HG02943 (cell line): Measurements from ENCODE around the gene IMMP2L.

Source experiments
- ATAC-seq: cut with Tn5 transposase; IDR thresholded peaks from one replicate; pipeline ENCODE4 v1.9.1; 2021; ENCODE audit warnings: mild to moderate bottlenecking, low read depth, moderate library complexity; ENCODE audit not compliant: unreplicated experiment

IMMP2L gene

DNA sequence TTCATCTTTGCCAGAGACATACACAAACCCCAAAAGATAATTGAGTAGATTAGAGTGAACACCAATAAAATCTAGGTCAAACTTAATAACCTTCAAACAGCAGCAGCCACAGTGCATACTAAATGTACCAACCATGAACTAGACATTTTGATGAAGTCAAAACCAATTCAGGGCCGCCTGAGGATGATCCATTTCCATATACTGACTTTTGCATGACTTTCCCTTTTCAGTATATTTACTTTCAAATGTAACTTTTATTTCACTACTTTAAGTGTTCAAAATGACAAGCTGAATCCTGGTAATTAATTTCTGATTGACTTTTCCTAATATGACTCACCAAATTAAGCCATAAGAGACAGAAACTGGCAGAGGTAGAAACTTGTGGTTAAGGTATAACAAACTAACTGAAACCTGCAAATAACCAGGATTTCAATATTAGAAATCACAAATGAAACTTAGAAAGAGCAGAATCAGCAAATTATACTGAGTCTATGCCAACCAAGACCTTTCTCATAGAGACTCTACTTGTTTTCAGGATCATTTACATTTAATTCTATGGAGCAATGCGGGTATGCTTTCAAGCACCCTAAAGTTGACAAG is 643.2 kb downstream of the IMMP2L start:
- peak; percentile 82 for ATAC-seq

DNA sequence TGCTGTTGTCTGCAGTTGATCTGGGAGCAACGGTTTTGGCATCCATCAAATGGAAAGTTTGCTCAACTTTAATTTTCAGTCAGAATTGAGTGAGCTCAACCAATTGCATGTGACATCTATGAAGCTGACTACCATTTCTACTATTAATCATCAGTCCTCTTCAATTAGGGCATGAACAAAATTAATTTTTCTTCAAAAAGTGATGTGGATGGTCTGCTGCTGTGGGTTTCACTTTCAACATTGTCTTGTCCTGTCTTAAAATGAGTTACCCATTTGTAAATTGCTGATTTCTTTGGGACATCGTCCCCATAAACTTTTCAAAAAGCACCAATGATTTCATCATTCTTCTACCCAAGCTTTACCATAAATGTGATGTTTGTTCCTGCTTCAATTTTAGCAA is 648.0 kb downstream of the IMMP2L start:
- no peak for ATAC-seq

DNA sequence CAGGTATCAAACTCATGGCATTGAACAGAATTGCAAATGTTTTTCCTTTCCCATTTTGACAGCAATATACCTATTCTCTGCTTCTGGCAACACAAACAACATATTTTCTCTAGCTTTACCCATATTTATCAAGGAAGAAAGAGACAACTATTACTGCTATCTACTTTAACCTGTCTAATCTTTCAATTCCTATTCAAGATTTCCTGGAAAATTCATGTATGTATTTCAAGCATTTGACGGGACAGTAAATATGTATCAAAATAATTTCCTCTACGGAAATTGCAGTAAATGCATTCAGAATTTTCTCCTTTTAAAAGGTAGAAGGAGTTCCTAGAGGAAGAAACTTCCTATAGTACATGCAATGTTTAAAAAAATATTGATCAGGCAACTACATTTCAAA is 650.7 kb downstream of the IMMP2L start:
- no peak for ATAC-seq

DNA sequence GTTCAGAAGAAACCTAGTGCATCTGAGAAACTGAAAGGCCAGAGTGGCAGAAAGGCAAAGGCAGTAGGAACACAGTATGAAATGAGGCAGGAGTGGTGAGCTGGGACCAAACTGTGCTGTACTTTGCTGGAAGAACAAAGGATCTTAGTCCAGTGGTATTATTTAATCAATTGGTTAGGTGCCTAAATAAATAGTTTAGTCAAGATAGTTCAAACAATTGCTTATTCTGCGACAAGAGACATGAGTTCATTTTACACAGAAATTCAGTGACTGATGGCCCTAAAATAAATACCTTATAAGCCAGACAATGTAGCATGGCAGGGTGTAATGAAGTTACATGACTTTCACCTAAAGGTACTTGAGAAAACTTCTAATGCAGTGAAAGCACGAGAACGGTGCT is 653.2 kb downstream of the IMMP2L start:
- ATAC-seq = no peak

DNA sequence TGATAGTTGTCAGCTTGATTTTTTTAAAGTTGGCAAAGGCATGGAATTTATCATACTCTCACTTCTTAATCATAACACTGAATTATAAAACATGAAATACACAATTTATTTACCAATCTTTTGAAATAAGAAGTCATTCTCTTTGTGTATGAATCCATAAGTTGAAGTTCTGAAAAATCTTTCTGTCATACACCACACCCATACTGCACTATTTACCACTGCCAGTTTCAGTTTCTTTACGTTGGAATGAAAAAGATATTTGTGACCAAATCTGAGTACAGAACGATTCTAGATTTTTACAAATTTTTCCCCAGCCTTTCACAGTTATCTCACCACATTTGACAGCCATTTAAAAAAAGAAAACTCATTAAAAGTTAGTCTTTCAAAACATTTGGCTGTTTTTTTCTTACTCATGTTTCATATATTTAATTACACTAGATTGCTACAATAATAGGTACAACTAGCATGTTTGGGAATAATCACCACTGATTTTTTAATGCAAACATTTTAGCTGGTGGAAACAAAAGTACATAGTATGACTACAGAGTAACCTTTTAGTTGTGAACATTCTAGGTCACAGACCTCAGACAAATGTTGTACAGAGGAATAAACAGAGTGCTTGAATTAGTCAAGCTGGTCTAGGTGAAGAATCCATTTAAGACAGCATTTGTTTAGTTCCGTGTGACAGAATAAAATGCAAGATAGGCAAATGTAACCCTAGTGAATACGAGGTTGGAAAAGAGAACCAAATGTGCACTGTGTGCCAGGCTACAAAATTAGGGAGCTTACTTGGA is 656.3 kb downstream of the IMMP2L start:
- no peak for ATAC-seq

DNA sequence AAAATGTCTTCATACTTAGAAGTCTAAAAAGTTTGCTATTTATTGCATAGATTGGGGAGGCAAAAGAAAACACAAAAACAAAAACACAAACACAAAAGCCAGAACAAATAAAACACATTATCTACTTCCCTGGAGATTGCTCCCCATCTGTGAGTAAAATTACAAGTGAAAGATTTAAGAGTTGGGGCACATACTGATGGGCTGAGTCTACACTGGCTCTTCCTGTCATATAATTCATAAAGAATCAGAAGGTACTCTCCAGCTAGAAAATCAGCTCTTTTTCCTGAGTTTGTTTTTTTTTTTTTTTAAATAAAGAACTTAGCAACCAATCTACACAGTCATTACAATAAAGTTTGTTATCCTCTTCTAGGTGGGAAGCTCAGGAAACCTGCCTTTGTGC is 663.8 kb downstream of the IMMP2L start:
- no peak for ATAC-seq

DNA sequence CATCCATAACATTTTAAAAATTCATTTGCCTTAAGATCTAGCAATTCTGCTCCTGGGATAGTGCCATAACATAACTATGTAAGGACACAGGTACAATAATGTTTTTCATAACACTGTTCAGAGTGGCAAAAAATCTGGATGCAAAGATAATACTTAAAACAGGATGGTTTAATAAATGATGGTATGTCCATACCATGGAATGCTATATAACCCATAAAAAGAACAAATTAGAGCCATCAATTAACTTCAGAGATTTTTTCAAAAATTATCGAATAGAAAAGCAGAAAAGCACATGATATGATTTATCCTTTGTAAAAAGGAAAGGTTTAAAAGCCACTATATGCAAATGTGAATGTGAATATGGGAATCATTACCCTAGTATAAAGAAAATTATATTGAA is 664.8 kb downstream of the IMMP2L start:
- no peak for ATAC-seq

DNA sequence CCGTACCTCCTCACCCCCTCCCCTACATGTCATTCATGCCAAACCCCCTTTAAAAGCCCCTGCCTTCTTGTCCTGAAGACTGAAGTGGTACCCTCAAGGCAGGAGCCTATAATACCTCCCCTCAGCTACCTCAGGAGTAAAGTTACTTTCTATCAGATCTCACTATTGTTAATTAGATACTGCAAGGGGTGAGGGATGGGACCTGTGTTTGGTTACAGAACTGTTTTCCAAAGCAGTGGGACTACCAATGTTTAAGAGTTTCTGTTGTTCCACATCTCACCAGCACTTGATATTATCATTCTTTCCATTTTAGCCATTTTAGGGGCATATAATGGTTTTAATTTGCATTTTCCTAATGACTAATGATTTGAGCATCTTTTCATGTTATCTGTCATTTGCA is 668.2 kb downstream of the IMMP2L start:
- no peak for ATAC-seq

DNA sequence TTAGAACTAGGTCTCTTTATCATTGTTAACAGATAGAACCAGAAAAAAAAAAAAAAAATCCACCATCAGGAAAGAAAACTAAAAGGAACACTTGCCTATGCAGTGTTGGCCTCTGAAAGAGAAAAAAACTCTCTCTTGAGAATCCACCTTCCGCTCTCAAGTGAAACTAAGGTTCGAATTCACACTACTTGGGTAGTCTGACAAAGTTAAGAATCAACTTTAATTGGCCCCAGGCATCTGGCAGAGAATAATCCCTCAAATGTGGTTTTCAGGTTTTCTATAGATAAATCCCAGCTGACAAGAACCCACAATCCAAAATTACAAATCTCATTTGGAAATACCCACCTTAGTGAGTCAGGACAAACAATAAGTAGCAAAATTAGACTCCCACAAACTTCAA is 671.1 kb downstream of the IMMP2L start:
- ATAC-seq = no peak

DNA sequence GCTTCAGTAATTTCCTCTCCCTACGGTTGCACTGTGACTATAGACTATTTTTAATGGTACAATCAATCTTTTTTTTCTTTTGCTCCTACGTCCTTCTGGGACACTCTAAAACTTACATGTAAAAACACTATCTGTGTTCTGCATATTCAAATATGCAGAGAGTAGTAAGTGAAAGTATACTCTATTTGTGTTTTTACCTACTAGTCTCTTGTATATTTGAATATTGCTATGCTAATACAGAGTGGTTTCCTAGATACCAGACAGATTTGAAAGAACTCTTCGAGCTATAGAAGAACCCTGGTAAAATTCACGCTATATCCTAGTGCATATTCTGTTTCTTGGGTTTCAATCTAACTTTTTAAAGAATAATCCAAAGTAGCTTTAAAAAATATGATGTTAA is 672.2 kb downstream of the IMMP2L start:
- no peak for ATAC-seq

DNA sequence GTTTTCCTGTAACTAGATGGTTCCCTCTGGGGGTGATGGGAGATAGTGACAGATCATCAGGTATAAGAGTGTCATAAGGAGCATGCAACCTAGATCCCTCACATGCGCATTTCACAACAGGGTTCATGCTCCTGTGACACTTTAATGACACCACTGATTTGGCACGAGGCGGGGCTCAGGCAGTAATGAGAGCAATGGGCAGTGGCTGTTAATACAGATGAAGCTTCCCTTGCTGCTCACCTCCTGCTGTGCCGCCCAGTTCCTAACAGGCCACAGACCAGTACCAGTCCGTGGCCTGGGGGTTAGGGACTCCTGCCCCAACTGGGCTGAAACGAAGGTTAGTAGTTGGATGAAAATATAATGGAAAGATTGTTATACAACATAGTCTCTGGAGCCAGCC is 673.0 kb downstream of the IMMP2L start:
- ATAC-seq = no peak

DNA sequence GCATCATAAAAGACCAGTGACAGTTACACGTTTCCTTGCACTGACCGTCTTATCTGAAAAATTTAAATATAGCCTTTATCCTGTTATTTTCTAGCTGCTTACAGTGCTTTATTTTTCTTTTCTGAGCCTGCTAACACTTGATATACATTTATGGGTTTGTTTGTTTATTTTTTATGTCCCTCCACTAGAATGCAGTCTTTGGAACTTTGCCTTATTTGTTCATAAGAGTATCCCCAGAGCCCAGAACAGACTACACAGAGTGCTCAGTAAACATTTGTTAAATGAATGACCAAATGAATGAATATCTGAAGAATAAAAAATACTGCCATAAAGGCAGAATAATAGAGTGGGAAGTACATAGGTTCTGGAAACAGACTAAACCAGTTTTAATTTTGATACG is 673.7 kb downstream of the IMMP2L start:
- no peak for ATAC-seq

DNA sequence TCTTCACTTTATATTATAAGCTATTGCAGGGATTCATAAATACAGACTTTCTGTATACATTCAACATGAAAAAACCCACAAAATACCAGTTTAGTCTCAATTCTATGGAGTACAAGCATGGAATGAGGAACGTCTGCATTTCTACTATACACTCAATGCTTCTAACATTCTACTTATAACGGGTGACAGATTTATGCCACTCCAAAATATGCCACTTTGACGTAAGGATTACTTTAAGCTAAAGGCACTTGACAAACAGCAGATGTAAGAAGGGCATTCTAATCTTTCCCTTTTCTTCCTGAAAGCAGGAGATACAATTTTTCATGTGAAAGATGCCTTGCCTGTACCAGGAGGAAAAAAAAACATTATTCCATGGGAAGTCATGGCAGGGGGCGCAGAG is 676.8 kb downstream of the IMMP2L start:
- no peak for ATAC-seq

DNA sequence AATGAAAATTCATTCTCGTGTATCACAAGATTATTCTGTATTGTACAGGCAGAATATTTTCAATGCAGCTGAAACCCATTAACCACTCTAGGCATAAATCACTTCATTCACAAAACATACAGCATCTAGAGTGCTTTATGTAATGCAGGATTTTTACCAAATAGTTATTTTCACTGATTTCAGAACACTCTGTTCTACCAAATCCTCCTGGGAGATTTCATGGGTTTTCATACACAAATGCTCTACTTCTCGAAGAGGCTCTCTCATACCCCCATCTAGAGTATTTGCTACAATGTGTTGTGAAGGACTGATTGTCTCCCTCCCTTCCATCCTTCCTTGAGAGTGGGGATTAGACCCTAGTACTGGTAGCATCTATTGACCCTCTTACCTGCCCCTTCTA is 680.6 kb downstream of the IMMP2L start:
- ATAC-seq = no peak

DNA sequence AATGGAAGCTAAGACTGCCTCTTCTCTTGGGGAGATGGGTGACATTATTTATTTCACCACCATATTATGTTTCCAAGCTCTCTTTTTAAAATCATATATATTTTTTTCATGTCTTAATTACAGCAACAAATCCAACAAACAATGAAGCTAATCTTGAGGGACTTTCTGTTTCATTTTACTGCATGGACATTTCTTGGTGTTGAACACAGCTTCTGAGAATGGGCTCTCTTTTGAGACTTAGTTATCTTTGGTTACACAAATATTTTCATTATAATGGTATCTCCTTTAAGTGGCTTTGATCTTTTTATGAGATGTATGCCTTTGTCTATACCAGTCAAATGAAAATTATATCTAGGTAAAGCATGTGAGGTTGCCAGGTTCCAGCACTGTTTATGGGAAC is 681.3 kb downstream of the IMMP2L start:
- no peak for ATAC-seq

DNA sequence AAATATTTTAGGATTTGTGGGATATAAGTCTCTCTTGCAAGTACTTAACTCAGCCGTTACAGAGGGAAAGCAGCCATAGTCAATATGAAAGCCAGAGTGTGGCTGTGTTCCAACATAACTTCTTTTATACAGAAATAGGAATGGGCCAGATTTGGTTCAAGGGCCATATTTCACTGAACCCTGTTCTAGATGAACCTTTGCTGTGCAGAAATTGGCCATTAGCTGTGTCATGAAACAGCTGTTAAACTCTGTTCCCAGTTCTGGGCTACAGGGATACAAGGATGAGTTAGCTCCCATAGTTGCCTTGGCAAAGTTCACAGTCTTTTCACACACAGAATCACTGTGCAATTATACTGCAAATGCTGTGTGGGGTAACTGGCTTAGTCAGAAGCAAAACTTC is 685.3 kb downstream of the IMMP2L start:
- ATAC-seq = no peak

DNA sequence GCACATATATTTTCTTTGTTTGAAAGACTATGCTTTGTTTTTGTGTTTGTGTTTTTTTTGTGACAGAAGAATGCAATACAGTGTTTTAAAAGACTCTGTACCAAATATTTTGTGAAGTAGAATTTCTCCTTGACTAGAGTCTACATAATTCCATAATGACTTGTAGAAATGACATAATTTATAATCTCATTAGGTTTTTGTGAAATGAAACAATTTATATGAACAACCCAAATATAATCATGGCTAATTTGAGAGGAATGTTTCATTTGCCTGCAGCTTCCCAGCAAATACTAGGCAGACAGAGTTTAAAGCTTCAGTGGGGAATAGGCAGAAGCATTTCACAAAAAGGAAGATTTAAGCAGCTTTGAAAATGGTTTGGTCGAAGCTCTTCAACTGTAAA is 686.9 kb downstream of the IMMP2L start:
- ATAC-seq = no peak

DNA sequence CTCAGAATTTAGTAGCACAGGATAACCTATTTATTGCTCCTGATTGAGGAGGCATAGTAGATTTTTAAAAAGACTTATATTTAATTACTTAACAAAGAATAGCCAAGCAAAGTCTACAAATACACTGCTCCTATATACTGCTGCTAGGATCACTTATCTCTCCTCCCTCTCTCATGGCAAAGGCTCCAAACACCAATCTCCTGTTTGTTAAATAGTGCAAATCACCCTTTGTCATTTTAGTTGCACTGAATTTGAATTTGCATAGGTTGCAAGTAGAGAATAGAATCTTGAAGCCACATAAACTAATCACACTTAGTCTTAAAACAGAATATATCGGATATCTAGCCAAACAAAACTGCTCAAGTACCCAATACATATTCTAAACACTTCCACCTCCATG is 690.4 kb downstream of the IMMP2L start:
- ATAC-seq = no peak

DNA sequence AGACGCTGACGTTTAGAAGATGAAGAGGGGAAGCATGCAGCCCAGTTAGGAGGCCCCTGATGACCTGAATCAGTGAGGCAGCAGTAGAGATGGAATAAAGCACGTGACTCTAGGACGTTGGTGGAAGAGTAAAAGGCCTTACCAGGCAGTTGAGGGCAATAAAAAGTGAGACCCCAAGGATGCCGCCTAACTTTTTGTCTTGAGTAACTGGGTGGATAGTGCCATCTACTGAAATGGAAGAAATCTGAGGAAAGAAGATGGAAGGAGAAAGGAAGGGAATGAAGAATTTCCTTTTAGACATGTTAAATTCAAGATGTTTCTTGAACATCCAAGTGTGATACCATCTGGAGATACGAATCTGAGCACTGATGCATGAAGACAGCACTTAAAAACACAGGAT is 691.4 kb downstream of the IMMP2L start:
- ATAC-seq = no peak

DNA sequence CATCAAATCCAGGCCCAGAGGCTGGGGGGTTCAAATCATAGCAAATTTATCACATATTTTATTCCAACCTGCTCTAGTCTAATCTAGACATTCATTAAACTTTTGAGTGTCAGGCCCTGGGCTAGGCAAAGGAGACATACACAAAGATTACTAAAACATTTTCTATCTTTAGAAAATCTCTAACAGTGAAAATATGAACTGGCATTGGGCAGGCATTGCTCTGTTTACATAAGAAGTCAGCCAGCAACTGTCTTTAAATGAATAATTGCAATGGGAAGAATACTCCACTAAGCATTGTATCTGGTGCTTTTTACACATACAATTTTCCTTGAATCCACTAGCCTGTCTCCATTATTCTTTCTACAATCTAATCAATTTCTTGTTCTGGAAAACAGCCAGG is 693.8 kb downstream of the IMMP2L start:
- ATAC-seq = no peak

DNA sequence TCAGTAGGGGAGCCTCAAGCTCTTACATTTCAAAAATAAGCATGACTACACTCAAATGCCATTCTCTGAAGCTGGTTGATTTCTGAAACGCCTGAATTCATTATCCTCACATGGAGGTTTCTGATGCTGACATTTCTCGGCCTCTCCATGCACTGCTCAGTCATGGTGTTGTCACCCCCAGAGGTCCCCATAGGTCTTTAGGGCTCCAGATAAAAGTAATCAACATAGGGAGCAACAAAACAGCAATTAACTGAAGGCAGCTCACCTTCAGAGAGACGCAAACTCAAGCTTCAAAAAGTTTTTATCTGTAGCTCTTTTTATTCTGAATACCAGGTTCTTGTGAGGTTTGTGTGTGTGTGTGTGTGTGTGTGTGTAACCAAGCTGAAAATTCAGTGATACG is 694.5 kb downstream of the IMMP2L start:
- ATAC-seq = no peak

DNA sequence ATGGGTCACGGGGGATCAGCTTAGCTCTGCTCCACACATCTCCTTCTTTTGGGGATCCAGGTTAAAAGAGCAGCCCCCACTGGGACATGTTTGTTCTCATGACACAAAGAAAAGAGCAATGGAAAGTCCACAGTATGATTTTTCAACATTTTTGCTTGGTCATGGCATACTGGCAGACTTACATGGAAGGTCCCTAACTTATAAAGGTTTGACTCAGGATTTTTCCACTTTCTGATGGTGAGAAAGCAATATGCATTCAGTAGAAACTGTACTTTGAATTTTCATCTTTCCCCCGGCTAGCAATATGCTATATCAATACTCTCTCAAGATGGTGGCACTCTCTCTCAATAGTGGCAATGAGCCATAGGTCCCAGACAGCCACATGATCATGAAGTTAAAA is 699.0 kb downstream of the IMMP2L start:
- ATAC-seq = no peak

DNA sequence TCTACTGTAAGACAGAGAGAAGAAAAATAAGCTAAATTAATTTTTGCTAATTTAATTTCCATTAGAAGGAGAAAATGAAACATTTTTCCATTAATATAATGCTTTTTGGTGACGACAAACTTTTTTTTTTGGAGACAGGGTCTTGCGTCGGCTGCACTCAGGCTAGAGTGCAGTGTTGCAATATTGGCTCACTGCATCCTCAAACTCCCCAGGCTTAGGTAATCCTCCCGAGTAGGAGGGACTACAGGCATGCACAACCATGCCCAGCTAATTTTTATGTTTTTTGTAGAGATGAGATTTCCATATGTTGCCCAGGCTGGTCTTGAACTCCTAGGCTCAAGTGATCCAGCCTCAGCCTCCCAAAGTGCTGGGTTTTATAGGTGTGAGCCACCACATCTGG is 701.1 kb downstream of the IMMP2L start:
- ATAC-seq = no peak
